ENCODE results near the gene KCTD14. TPM values are rescaled to one million over a fixed set of nuclear protein-coding genes. Genes with fewer than 3 reads are reported as not detected.

KCTD14 gene
- total and polyA plus RNA-seq, 9 of the 15 experiments (the other 6 are each of a cell fraction or from before 2014, with no cell fraction given) = 0.04 to 0.30 (median 0.11) TPM; not detected in 2

- no peak for TF ChIP-seq ZBTB40 (IDR thresholded peaks at IDR 0.05)
- no peak for TF ChIP-seq ZBTB40 (CRISPR knock-in tag; IDR thresholded peaks at IDR 0.05)
- no peak for TF ChIP-seq CHCHD3 (CRISPR knock-in tag; IDR thresholded peaks at IDR 0.05)
- no peak for TF ChIP-seq CREM (IDR thresholded peaks at IDR 0.05; ENCODE audit: low read depth)
- no peak for TF ChIP-seq ZKSCAN8 (CRISPR knock-in tag; IDR thresholded peaks at IDR 0.05)
- TF ChIP-seq FOXP1 (CRISPR knock-in tag; IDR thresholded peaks at IDR 0.05) = no peak
- TF ChIP-seq TOE1 (IDR thresholded peaks at IDR 0.05; ENCODE audit: borderline replicate concordance) = no peak
- no peak for TF ChIP-seq TOE1 (CRISPR knock-in tag; IDR thresholded peaks at IDR 0.05; ENCODE audit: borderline replicate concordance, low read depth)
- no peak for TF ChIP-seq MCM7 (IDR thresholded peaks at IDR 0.05)
Measured at GRCh38 chr11:78066471-78066870, 43.4 kb upstream of the KCTD14 start (continued).
